ENCODE results near the gene ARHGEF38.
"Not testable (repeated sequence)": the region's sequence is repeated elsewhere in the genome, so short reads cannot be mapped to it uniquely, and the experiment has no call there.

The ARHGEF38 gene

DNA sequence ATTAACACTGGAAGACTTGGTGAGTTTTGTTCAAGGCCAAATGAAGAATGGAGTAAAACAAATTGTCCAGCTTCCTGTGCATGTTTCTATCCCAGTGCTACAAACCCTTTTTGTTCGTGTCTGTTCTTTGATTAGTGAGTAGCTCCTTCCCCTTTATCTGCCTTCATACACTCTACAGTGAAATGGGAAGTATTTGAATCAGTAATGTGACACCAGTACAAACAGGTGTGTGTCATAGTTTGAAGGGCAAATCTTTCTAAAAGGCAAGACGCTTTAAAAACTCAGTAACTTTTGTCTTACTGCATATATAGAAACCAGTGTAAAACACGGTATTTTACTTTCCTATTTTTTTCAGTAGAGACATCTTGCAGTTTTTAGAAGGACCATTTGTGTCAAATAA is 5.9 kb downstream of the ARHGEF38 start:
- no peak for DNase-seq

DNA sequence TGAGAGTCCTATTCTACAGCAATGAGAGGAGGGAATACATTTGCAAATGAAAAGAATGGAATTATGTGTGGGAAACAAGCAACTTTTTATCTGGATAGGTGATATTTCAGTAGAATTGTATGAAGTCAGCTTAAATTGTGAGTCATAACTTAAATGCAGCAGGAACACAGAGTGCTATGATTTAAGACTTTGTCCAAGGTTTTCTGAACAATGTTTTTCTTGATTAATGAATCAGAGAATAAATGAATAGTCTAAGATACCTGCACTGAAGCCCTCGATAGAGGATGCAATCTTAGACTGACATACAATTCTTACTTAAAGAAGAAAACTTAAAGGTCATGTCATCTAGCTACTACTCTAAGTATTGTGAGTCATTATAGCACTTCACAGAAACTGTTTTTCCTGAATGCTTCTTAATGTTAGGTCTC is 8.0 kb downstream of the ARHGEF38 start:
- no peak for DNase-seq

DNA sequence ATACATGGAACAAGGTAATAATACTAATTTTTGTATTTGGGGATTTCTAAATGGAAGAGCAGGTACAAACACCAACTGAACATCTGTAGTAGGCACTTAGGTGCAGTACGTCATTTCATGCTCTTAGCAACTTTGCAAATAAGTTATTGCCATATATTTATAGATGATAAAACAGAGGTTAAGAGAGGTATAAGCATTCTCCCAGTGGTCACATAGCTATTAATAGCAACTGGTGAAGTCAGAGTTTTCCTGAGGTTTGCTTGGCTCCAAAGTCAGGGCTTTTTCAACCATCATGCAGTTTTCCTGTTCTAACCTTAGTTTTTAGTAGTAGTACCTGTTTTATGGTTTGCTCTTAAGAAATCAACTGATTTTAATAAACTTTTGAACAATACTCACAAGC is 10.9 kb downstream of the ARHGEF38 start:
- no peak for DNase-seq

DNA sequence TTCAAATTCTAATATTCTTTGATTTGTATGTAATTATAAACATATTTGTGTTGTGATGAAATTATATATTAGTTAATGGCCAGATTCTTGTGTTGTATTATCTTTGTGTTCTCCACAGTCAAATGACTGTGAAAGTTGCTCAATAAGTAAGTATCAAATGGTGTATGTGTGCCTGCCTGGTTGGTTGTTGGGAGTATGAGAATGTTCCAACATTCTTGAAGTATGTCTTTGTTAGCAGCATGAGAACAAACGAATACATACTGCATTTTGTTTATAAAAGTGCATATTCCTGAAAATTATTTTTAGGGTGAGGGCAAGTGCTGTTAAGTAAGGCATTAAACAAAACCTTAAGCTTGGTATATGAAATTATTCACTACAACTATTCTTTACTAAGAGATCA is 16.2 kb downstream of the ARHGEF38 start:
- DNase-seq, result no peak

- no peak for DNase-seq
These were observed 16.8 kb downstream of the ARHGEF38 start for GRCh38 chr4:105569057-105569865.

GRCh38 chr4:105569866-105570236 is 17.4 kb downstream of the ARHGEF38 start:
- DNase-seq, result no peak

DNA sequence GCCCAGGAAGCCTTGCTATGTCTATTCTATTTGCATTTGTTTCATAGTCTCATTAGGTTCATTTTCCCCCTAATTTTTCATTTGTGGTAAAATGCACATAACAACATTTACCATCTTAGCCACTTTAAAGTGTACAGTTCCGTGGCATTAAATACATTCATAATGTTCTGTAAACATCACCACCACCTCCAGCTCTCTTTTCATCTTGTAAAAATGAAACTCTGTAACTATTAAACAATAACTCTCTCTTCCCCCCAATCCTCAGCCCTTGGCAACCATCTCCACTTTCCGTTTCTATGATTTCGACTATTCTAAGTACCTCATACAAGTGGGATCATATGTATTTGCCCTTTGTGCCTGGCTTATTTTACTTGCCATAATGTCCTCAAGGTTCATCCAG is 19.9 kb downstream of the ARHGEF38 start:
- DNase-seq, result no peak

- no peak for DNase-seq
These were observed 34.4 kb downstream of the ARHGEF38 start for GRCh38 chr4:105586638-105587328.

- no peak for DNase-seq
These were observed 35.4 kb downstream of the ARHGEF38 start for GRCh38 chr4:105587841-105588240.

DNA sequence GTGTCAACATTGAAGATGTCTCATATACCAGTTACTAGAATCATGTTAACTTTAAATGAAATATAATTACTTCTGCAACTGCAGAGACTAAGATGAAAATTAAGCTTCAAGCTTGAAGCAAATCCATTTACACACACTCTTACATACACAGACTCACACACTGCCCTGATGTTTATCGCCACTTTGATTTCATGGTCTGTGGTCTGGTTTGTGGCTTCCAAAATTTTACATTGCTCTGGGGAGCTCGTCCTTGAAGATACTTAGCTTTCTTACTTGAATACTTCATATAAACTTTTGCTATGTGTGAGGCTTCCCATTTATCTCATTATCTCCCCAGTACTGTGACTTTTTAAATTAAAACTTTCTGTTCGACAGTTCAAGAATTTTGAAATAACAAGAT is 35.8 kb downstream of the ARHGEF38 start:
- no peak for DNase-seq

DNA sequence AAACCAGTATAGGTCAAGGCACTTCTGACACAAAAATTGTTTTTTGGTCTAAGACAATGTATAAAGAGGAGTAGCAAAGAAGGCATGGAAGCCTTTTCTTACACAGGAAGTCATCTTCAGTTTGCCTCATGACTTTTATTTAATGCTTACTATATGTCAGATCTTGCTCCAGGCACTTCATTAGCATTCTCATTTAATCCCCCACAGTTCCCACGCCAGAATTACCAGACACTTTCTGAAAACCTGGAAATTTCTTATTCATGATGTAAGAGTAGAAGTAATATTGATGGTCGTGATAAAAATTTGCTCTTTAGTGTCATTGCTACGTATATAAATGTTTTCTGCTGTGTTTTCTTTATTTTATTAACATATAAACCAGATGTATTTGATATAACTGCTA is 39.2 kb downstream of the ARHGEF38 start:
- no peak for DNase-seq

DNA sequence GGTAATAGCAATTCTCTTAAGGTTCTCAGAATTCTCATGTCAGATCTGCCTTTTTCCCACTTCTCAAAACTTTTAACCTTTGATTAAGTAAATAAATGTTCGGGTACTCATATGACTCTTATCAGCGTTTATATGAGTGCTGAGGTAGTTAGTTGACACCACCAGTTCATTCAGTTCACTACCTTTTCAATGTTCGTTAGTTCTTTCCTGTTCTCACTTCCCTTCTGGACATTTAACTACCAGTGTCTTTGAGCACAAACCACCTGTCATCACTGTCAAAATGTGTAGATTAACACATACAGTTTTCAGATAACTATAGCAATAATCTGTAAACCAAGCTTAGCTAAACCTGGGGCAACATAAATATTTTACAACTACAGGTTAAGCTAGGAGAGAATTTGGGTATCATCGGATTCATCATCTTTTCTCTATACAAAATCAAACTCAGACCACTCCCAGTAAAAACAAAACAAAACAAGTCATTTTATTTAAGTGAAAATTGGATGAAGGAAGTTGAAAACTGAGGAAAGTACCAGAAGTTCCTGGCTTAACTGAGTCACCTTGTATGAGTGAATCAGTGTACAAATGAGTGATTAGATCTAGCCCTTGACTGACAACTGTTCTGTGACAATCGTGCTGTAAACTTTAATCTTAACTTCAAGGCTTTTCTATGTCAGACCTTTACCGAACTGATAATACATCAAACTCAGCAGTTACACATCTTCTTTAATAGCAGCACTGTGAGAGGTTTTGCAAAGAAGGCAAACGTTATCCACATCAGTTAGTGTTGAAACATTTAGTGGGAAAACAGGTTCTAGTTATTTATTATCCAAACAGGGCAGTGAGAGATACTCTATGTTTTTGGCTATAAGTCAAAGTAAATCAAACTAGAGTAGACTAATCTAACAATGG is 41.9 kb downstream of the ARHGEF38 start:
- no peak for DNase-seq

DNA sequence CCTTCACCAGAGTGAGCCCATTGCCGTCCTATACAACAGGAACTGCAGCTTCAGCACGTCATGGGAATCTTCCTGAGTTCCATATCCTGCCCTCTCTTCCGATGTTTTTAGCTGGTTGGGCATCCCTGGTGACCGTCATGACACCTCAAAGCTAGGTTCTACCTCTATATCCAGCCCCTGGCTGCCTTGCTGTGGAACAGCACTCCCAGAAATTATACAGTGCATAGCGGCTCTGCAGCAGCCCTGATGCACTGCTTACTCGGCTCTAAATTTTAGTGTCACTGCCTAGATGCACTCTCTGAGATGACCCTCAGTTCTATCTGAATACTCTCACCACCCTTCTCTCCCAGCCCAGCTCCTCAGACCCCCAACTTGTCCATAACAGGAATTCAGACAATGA is 44.3 kb downstream of the ARHGEF38 start:
- no peak for DNase-seq

DNA sequence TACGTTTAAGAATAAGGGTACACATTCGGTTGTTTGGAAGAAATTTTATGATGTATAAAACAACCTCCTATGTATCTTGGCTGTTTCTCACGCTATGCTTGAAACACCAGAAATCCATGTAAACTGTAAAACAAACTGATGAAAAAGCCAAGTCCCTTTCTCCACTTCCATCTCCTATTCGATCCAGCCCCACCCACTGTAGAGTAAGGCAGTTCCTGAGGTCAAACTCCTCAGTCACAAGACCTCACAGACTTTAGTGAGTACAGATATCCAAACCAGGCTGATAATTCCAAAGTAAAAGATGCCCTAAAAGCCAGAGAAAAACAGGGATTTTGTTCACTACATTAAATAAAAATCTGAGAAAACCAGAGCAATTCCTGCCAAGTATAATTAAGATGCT is 45.6 kb downstream of the ARHGEF38 start:
- DNase-seq, result no peak

GRCh38 chr4:105598787-105599186 is 46.4 kb downstream of the ARHGEF38 start:
- no peak for DNase-seq

DNA sequence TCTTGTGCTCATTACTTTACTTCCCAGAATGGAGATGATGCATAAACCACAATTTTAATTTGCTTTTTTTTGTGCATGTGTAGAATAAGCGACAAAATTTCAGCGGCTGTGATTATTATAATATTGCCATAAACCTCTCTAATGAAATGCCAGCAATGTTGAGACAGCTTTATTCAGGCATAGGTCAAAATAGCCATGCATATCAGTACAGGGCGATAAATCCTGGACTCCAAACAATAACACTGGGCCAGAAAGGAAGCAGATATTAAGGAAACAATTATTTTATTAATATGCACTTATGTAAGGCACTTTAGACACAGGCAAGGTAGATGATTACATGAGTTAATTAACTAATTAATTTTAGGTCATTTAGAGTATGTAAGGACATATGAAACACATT is 47.1 kb downstream of the ARHGEF38 start:
- no peak for DNase-seq

DNA sequence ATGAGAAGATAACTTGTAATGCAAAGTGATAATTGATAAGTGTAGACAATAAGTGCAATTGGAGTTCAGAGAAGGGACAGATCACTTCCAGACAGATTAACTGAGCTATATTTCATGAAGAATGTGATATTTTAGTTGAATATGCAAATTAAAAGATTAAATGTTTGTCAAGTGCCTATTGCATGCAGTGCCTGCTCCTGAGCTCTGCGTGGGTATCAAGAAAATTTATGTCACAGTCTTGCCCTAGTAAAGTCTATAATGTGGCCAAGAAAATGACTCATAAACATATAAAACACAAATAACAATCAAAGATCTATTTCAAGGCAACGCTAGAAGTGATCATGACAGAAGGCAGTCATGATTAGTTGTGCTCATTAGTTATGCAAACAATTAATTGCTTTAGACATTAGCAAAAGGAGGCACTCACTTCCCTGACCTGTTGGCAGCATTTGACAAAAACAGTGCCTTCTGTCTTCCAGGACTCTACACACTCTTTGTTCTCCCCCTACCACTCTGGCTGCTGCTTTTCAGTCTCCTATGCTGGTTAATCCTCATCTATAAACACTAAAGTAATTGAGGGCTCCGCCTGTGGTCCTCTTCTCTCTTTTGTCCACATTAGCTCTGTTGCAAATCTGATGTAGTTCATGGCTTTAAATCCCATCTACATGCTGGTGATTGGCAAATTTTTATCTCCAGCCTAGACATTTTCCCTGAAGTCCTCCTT is 47.7 kb downstream of the ARHGEF38 start:
- no peak for DNase-seq

- DNase-seq, result no peak
These were observed 48.5 kb downstream of the ARHGEF38 start for GRCh38 chr4:105600951-105601350.

DNA sequence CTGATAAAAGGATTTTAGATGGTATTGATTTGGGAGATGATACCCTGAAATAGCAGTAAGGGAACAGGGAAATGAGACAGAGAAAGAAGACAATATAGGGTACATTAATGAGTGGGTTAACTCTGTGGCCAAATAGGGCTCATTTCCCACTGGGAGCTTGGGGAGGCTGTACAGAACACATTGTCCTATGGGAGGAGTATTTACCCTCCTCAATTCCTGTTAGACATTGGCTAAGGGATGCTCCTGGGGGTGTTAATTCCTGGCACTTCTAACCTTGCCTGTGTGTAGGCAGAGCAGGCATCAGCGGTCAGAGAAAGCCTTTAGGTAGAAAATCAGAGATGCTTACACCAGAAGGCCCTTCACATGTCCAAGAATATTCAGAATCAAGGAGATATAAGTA is 49.0 kb downstream of the ARHGEF38 start:
- no peak for DNase-seq

DNA sequence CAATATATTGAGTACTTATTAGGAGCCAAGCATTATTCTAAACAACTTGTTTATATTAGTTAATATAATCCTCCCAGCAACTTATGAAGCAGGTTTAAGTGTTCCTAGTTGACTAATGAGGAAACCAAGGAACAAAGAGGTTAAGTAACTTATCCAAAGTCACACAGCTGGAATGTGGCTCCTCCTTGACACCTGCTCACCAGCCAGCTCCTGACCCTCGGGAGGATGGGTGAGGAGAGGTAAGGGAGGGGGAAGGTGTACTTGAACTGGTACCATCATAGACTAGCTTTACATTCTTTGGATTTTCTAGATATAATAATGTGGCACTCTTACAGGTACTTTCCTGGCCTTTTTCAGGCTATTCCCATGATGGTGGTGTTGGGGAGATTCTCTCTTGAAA is 50.7 kb downstream of the ARHGEF38 start:
- no peak for DNase-seq

GRCh38 chr4:105605493-105605892 is 53.1 kb downstream of the ARHGEF38 start:
- no peak for DNase-seq

- DNase-seq, result no peak
These were observed 55.5 kb downstream of the ARHGEF38 start for GRCh38 chr4:105607876-105608275.

DNA sequence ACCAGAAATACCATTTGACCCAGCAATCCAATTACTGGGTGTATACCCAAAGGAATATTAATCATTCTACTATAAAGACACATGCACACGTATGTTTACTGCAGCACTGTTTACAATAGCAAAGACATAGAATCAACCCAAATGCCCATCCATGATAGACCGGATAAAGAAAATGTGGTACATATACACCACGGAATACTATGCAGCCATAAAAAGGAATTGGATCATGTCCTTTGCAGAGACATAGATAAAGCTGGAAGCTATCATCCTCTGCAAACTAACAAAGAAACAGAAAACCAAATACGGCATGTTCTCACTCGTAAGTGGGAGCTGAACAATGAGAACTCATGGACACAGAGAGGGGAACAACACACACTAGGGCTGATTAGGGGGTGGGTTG is 57.4 kb downstream of the ARHGEF38 start:
- DNase-seq, result not testable (repeated sequence)
